Esophagus squamous epithelium (tissue), 4 donors: ENCODE results near the gene CACNB1.

Source experiments
- CTCF ChIP-seq, 6 experiments: fragments of 450-650 bp in 4 of 6; fragments of 200-600 bp in 2 of 6; sonication (generic) in 2 of 6; IDR thresholded peaks; one replicate each; pipeline ENCODE4 v1.5.1; 2016 to 2019; ENCODE audit warnings: antibody characterized with exemption in 6 of 6, mild to moderate bottlenecking in 4 of 6, moderate library complexity in 4 of 6
- POLR2A ChIP-seq, 4 donors: fragments of 450-650 bp; IDR thresholded peaks; one replicate each; pipeline ENCODE4 v1.6.1; 2017; ENCODE audit warnings: antibody characterized with exemption in 4 of 4, mild to moderate bottlenecking in 4 of 4, moderate library complexity in 3 of 4

DNA sequence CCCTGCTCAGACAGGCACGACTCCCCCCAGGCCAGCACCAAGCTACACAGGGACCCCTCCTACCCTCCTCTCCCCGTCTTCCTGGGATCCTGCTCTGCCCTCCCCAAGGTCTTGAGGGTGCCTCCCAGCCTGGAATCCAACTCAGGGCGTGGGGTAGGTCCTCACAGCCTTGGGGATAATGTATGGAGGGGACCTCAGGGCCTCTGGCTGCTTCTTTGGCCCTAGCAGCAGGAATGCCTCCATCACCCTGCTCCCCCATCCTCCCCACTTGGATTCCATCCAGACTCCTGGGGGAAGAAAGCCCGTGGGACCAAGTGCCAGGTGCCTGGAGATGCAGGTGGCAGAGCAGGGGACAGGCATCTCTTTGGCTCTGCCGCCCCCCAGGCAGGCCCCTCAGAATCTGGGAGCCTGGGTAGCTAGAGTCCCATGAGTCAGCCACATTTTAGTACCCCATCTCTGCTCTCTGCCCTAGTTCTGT lies 39.0 kb upstream of the CACNB1 start:
- TF ChIP-seq POLR2A (IDR thresholded peaks at IDR 0.05) = no peak
- TF ChIP-seq CTCF (IDR thresholded peaks at IDR 0.05) = no peak
